Loucy (cell line): Measurements from ENCODE around the gene PSD2.

Experiments
- H2AFZ ChIP-seq: fragments of 200-600 bp; sonication (generic); 2 replicates; pipeline ENCODE4 v1.6.0; 2016; ENCODE audit warnings: antibody characterized with exemption, mild to moderate bottlenecking, low read length, moderate library complexity
- H3F3A ChIP-seq: fragments of 200-600 bp; 2 replicates; pipeline ENCODE4 v1.6.0; 2016; ENCODE audit warnings: antibody characterized with exemption, low read depth, mild to moderate bottlenecking
- H3K27me3 ChIP-seq: fragments of 200-600 bp; sonication (generic); 2 replicates; pipeline ENCODE4 v1.6.1; 2014; ENCODE audit warnings: low read length, mild to moderate bottlenecking; ENCODE audit not compliant: insufficient read depth, poor library complexity, severe bottlenecking
- H3K36me3 ChIP-seq: fragments of 200-600 bp; sonication (generic); 2 replicates; pipeline ENCODE4 v1.6.1; 2016; ENCODE audit warnings: low read length; ENCODE audit not compliant: insufficient read depth
- H3K4me1 ChIP-seq: fragments of 200-600 bp; sonication (generic); 2 replicates; pipeline ENCODE4 v1.5.1; 2014; ENCODE audit warnings: low read length, mild to moderate bottlenecking; ENCODE audit not compliant: insufficient read depth, poor library complexity, severe bottlenecking
- H3K4me2 ChIP-seq: fragments of 200-600 bp; sonication (generic); 2 replicates; pipeline ENCODE4 v1.6.0; 2014; ENCODE audit warnings: antibody characterized with exemption, low read length, low read depth, mild to moderate bottlenecking; ENCODE audit not compliant: poor library complexity, severe bottlenecking
- H3K4me3 ChIP-seq: fragments of 200-600 bp; sonication (generic); 2 replicates; pipeline ENCODE4 v1.5.1; 2014; ENCODE audit warnings: low read length, mild to moderate bottlenecking, mixed read lengths; ENCODE audit not compliant: poor library complexity, severe bottlenecking
- H3K79me2 ChIP-seq: fragments of 200-600 bp; sonication (generic); 2 replicates; pipeline ENCODE4 v1.6.1; 2014; ENCODE audit warnings: low read length; ENCODE audit not compliant: insufficient read depth
- H3K9ac ChIP-seq: fragments of 200-600 bp; sonication (generic); 2 replicates; pipeline ENCODE4 v1.6.0; 2014; ENCODE audit warnings: mild to moderate bottlenecking, low read depth, low read length, moderate library complexity; ENCODE audit not compliant: poor library complexity, severe bottlenecking
- H3K9me2 ChIP-seq: fragments of 200-600 bp; sonication (generic); replicated peaks from 2 replicates; pipeline ENCODE4 v1.6.1; 2016; ENCODE audit warnings: low read depth, low read length, mixed read lengths
- H3K9me3 ChIP-seq: fragments of 200-600 bp; sonication (generic); 2 replicates; pipeline ENCODE4 v1.6.1; 2014; ENCODE audit warnings: mild to moderate bottlenecking, antibody characterized with exemption, low read length, low read depth; ENCODE audit not compliant: insufficient read depth
- H4K20me1 ChIP-seq: fragments of 200-600 bp; sonication (generic); 2 replicates; pipeline ENCODE4 v1.6.0; 2014; ENCODE audit warnings: antibody characterized with exemption, low read length, mild to moderate bottlenecking; ENCODE audit not compliant: insufficient read depth, poor library complexity, severe bottlenecking
- EZH2phosphoT487 ChIP-seq: fragments of 200-600 bp; IDR thresholded peaks from 2 replicates; pipeline ENCODE4 v1.6.1; 2018; ENCODE audit warnings: antibody characterized with exemption, mild to moderate bottlenecking, moderate library complexity, borderline replicate concordance
- TF ChIP-seq, protein P1 (sequence below): fragments of 200-600 bp; sonication (generic); conservative IDR thresholded peaks from 2 replicates; pipeline ENCODE4 v1.5.1; 2014; ENCODE audit warnings: mild to moderate bottlenecking, antibody characterized with exemption, low read length

The PSD2 gene

DNA sequence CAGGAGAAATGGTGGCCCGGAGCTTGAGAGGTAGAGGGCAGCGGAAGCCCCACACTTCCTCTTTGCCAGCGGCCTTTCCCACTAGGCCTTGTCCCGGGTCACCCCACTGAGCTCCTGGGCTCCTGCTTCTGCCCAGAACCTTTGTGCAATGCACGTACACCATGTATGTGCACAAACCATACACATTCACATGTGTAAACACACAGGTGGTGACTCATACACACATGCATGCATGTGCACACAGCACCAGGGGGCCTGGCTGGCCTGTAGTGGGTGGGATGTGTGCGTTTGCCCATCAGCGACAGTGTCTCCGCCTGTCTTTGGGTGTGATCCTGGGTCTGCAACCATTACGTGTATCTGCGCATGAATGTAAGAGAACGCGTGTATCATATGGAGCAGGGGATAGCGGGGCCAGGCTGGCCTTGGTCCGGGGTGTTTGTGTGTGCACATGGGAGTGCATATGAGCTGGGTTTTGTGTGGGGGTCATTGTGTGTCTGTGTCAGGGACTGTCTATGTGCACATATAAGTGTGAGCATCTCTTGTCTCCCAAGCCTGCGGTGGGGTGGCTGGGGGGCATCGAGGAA is 43.7 kb downstream of the PSD2 start:
- Histone ChIP-seq H3K4me1 (no peaks in the 10 kb centered on the region), H3K9me3 (no peaks in the 10 kb centered on the region), H3K36me3 (no peaks in the 10 kb centered on the region), H4K20me1 (no peaks in the 10 kb centered on the region), H3F3A (no peaks in the 10 kb centered on the region), H3K27me3 (no peaks in the 10 kb centered on the region), H2AFZ (no peak overlapping the region), H3K9me2 (no peaks in the 10 kb centered on the region), H3K9ac (no peak overlapping the region), H3K79me2 (no peaks in the 10 kb centered on the region), H3K4me2 (no peak overlapping the region), H3K4me3 (no peak overlapping the region)
- TF ChIP-seq EZH2phosphoT487 = no peak
- TF ChIP-seq, protein P1, sequence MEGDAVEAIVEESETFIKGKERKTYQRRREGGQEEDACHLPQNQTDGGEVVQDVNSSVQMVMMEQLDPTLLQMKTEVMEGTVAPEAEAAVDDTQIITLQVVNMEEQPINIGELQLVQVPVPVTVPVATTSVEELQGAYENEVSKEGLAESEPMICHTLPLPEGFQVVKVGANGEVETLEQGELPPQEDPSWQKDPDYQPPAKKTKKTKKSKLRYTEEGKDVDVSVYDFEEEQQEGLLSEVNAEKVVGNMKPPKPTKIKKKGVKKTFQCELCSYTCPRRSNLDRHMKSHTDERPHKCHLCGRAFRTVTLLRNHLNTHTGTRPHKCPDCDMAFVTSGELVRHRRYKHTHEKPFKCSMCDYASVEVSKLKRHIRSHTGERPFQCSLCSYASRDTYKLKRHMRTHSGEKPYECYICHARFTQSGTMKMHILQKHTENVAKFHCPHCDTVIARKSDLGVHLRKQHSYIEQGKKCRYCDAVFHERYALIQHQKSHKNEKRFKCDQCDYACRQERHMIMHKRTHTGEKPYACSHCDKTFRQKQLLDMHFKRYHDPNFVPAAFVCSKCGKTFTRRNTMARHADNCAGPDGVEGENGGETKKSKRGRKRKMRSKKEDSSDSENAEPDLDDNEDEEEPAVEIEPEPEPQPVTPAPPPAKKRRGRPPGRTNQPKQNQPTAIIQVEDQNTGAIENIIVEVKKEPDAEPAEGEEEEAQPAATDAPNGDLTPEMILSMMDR = no peak

DNA sequence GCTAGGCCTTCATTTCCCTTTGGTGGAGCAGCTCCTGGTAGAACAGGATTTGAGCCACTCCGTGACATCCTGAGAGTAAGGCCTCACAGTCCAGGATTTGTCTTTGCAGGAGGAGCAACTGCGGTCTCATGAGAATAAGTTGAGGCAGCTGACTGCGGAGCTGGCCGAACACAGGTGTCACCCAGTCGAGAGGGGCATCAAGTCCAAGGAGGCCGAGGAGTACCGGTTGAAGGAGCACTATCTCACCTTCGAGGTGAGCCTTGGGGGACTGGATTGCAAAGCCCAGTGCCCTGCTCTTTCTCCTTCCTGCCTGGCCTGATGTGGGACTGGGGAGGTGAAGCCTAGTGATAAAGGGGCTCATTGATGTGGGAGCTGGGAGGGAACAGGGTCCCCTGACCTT is 44.3 kb downstream of the PSD2 start:
- Histone ChIP-seq H3K4me1 (no peaks in the 10 kb centered on the region), H3K4me2 (no peak overlapping the region), H2AFZ (no peak overlapping the region), H3K79me2 (no peaks in the 10 kb centered on the region), H3F3A (no peaks in the 10 kb centered on the region), H3K36me3 (no peaks in the 10 kb centered on the region), H3K9me3 (no peaks in the 10 kb centered on the region), H4K20me1 (no peaks in the 10 kb centered on the region), H3K27me3 (no peaks in the 10 kb centered on the region), H3K9ac (no peak overlapping the region), H3K9me2 (no peaks in the 10 kb centered on the region), H3K4me3 (no peak overlapping the region)
- no peak for TF ChIP-seq EZH2phosphoT487
- TF ChIP-seq, protein P1 = no peak

DNA sequence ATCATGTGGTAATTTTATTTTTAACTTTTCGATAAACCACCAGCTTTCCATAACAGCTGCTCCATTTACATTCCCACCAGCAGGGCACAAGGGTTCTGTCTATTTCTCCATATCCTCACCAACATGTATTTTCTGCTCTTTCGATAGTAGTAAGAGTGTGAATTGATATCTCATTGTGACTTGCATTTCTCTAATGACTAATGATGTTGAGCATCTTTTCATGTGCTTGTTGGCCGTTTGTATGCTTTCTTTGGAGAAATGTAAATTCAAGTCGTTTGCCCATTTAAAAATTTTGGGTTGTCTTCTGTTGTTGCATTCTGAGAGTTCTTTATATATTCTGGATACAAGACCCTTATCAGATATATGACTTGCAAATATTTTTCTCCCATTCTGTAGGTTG is 45.9 kb downstream of the PSD2 start:
- Histone ChIP-seq H3K27me3 (peaks cover 5% of the 10 kb centered on the region), H4K20me1 (no peaks in the 10 kb centered on the region), H2AFZ (no peak overlapping the region), H3K4me1 (no peaks in the 10 kb centered on the region), H3F3A (no peaks in the 10 kb centered on the region), H3K9me2 (no peaks in the 10 kb centered on the region), H3K4me3 (no peak overlapping the region), H3K4me2 (no peak overlapping the region), H3K36me3 (no peaks in the 10 kb centered on the region), H3K79me2 (no peaks in the 10 kb centered on the region), H3K9ac (no peak overlapping the region), H3K9me3 (no peaks in the 10 kb centered on the region)
- TF ChIP-seq, protein P1 = no peak
- TF ChIP-seq EZH2phosphoT487 = no peak
